ENCODE results near the gene ARHGAP11A.
"Not testable (repeated sequence)": the region's sequence is repeated elsewhere in the genome, so short reads cannot be mapped to it uniquely, and the experiment has no call there.

Gene ARHGAP11A

GRCh38 chr15:32615051-32615870, at the start of gene ARHGAP11A:
ARHGAP11A (plus strand) TSS chr15:32615504; CDS start chr15:32616212, 708 bp downstream.
- DNase-seq: peak; percentile 88 to 97

GRCh38 chr15:32568988-32569387, 46.3 kb upstream of the ARHGAP11A start:
- DNase-seq: not testable (repeated sequence)

GRCh38 chr15:32578482-32578881, 36.8 kb upstream of the ARHGAP11A start:
- not testable (repeated sequence) for DNase-seq

GRCh38 chr15:32585844-32586243, 29.5 kb upstream of the ARHGAP11A start:
- not testable (repeated sequence) for DNase-seq

GRCh38 chr15:32593151-32593550, 22.2 kb upstream of the ARHGAP11A start, which contains the start of gene GOLGA8N:
GOLGA8N (plus strand) TSS chr15:32593456.
- DNase-seq: not testable (repeated sequence)

GRCh38 chr15:32609518-32609917, 5.8 kb upstream of the ARHGAP11A start:
- not testable (repeated sequence) for DNase-seq

GRCh38 chr15:32610719-32611118, 4.6 kb upstream of the ARHGAP11A start:
- DNase-seq: peak; percentile 5 to 14

- DNase-seq: not testable (repeated sequence)
Measured at GRCh38 chr15:32614712-32615050, 623 bp upstream of the ARHGAP11A start.

- not testable (repeated sequence) for DNase-seq
Measured at GRCh38 chr15:32615871-32616426, 645 bp downstream of the ARHGAP11A start.

- no peak for DNase-seq
Measured at GRCh38 chr15:32636410-32636809, 21.1 kb downstream of the ARHGAP11A start.

- no peak for DNase-seq
Measured at GRCh38 chr15:32636908-32637567, 21.7 kb downstream of the ARHGAP11A start.

- DNase-seq: no peak
Measured at GRCh38 chr15:32637704-32638103, 22.4 kb downstream of the ARHGAP11A start.

GRCh38 chr15:32641517-32642059, 26.3 kb downstream of the ARHGAP11A start, which contains the start of gene SCG5:
SCG5 (plus strand) TSS chr15:32641710; CDS start chr15:32643593, 1,883 bp downstream.
- no peak for DNase-seq

GRCh38 chr15:32642667-32643435, 27.5 kb downstream of the ARHGAP11A start:
- no peak for DNase-seq

GRCh38 chr15:32643907-32644445, 28.7 kb downstream of the ARHGAP11A start:
- DNase-seq: no peak

- no peak for DNase-seq
Measured at GRCh38 chr15:32646291-32646690, 31.0 kb downstream of the ARHGAP11A start.

GRCh38 chr15:32649342-32649741, 34.0 kb downstream of the ARHGAP11A start:
- peak in 1 of 2 donors; percentile 2 for DNase-seq

- peak; percentile 38 to 72 for DNase-seq
Measured at GRCh38 chr15:32651229-32651837, 36.0 kb downstream of the ARHGAP11A start.

- DNase-seq: no peak
Measured at GRCh38 chr15:32652178-32652577, 36.9 kb downstream of the ARHGAP11A start.

- no peak for DNase-seq
Measured at GRCh38 chr15:32656091-32656490, 40.8 kb downstream of the ARHGAP11A start.

- no peak for DNase-seq
Measured at GRCh38 chr15:32656496-32656895, 41.2 kb downstream of the ARHGAP11A start.
